ENCODE data around the gene BLM. TPM values are rescaled to one million over a fixed set of nuclear protein-coding genes. Genes with fewer than 3 reads are reported as not detected.
A peak's percentile ranks its signal among the peaks of the same experiment; 100 is the strongest.
"Not testable (repeated sequence)": the region's sequence is repeated elsewhere in the genome, so short reads cannot be mapped to it uniquely, and the experiment has no call there.

Gene BLM
- 12.9 and 16.1 TPM in 2 replicates for total RNA-seq (2014; rRNA removed; shearing (Covaris generic))

GRCh38 chr15:90716976-90717821 is at the start of gene BLM:
TSS of gene BLM (plus strand) at chr15:90717346. CDS start at chr15:90747393, 30,047 bp downstream.
- peak; percentile 97 for DNase-seq (ENCODE audit: low read depth)

- not testable (repeated sequence) for DNase-seq (ENCODE audit: low read depth)
These were observed 49.3 kb upstream of the BLM start for GRCh38 chr15:90667755-90668345.

- not testable (repeated sequence) for DNase-seq (ENCODE audit: low read depth)
These were observed 46.5 kb upstream of the BLM start for GRCh38 chr15:90670631-90671030.

- DNase-seq (ENCODE audit: low read depth): no peak
These were observed 45.9 kb upstream of the BLM start for GRCh38 chr15:90671216-90671615.

- DNase-seq (ENCODE audit: low read depth): not testable (repeated sequence)
These were observed 43.8 kb upstream of the BLM start for GRCh38 chr15:90673357-90673756.

GRCh38 chr15:90674476-90674875 is 42.7 kb upstream of the BLM start:
- DNase-seq (ENCODE audit: low read depth): peak; percentile 42

GRCh38 chr15:90675464-90675863 is 41.7 kb upstream of the BLM start:
- no peak for DNase-seq (ENCODE audit: low read depth)

GRCh38 chr15:90677807-90678790 is 39.0 kb upstream of the BLM start:
- DNase-seq (ENCODE audit: low read depth): no peak

GRCh38 chr15:90679959-90680358 is 37.2 kb upstream of the BLM start:
- DNase-seq (ENCODE audit: low read depth): no peak

GRCh38 chr15:90680371-90680935 is 36.7 kb upstream of the BLM start:
- peak; percentile 99 for DNase-seq (ENCODE audit: low read depth)

- no peak for DNase-seq (ENCODE audit: low read depth)
These were observed 36.1 kb upstream of the BLM start for GRCh38 chr15:90681056-90681455.

- DNase-seq (ENCODE audit: low read depth): peak; percentile 99
These were observed 35.7 kb upstream of the BLM start for GRCh38 chr15:90681480-90681879.

GRCh38 chr15:90683371-90683770 is 33.8 kb upstream of the BLM start:
- no peak for DNase-seq (ENCODE audit: low read depth)

GRCh38 chr15:90683876-90684275 is 33.3 kb upstream of the BLM start:
- DNase-seq (ENCODE audit: low read depth): no peak

GRCh38 chr15:90684281-90684680 is 32.9 kb upstream of the BLM start:
- no peak for DNase-seq (ENCODE audit: low read depth)

GRCh38 chr15:90685591-90686434 is 31.3 kb upstream of the BLM start:
- DNase-seq (ENCODE audit: low read depth): no peak

- no peak for DNase-seq (ENCODE audit: low read depth)
These were observed 30.5 kb upstream of the BLM start for GRCh38 chr15:90686435-90687218.

- not testable (repeated sequence) for DNase-seq (ENCODE audit: low read depth)
These were observed 27.7 kb upstream of the BLM start for GRCh38 chr15:90689326-90689961.

GRCh38 chr15:90690585-90690984 is 26.6 kb upstream of the BLM start:
- DNase-seq (ENCODE audit: low read depth): no peak
